ENCODE data around the gene RAB15. TPM values are rescaled to one million over a fixed set of nuclear protein-coding genes. Genes with fewer than 3 reads are reported as not detected.

RAB15 gene
- total RNA-seq, 3 donors from 2014 or later: 2.7 to 3.7 (median 3.5) TPM

DNA sequence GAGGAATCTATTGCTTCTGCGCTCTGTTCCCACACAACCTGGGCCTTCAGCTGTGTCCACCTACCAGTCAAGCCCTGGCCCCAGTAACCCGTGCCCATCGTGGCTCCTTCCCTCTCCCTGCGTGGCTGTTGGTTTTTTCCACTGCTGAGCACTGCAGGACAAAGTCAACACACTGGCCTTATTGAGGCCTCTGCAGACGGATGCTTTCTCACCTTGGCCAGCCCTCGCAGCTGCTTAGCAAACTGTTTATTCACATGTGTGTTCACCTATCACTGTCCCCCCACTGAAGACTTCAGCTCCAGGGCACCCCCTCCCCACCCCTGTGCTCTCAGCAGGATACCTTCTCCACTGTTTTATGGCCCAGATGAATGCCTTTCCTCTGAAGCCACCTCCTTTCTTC, 16.8 kb downstream of the RAB15 start:
- Mint-ChIP-seq H3K4me1 (ENCODE audit: low read depth) (peaks cover 2% of the 10 kb centered on the region), H3K9me3 (no peaks in the 10 kb centered on the region), H3K4me3 (no peak overlapping the region), H3K27me3 (ENCODE audit: low read depth) (no peaks in the 10 kb centered on the region), H3K36me3 (ENCODE audit: insufficient read depth) (peaks cover 7% of the 10 kb centered on the region)
- ATAC-seq: no peak
- no peak for DNase-seq

DNA sequence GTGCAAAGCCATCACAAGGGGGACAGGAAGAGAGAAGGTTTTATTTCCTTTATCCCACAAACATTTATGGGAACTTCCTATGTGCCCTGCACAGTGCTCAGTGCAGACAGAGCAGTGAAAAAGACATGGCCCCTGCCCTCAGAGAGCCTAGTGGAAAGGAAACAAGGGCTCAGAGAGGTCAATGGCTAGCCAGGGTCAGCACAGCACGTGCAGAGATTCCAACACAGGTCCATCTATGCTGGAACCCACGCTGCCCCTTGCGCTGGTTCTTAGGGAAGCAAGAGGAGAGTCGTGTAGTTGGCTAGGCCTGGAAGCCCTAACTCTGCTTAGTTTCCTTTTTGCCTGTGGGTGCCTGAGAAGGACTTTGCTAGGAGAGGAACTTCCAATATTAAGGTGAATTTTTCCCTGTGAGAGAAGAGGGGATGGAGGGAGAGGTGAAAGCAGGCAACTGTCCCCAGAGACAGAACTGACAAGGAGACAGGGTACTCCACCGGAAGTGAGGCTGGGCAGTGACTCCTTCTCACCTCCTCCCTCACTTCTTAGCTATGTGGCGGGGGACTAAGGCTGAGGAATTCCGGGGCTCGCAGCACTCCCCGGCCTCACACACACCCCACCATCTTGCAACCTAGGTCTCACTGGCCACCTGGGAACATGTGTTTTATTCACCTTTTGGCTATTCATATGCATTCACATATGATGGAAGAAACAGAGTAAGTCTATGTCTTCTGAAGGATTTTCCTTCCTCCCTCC, 17.5 kb downstream of the RAB15 start:
- no peak for DNase-seq
- Mint-ChIP-seq H3K9me3 (no peaks in the 10 kb centered on the region), H3K36me3 (ENCODE audit: insufficient read depth) (peaks cover 9% of the 10 kb centered on the region), H3K4me1 (ENCODE audit: low read depth) (peaks cover 2% of the 10 kb centered on the region), H3K27me3 (ENCODE audit: low read depth) (no peaks in the 10 kb centered on the region), H3K4me3 (no peak overlapping the region)
- no peak for ATAC-seq

DNA sequence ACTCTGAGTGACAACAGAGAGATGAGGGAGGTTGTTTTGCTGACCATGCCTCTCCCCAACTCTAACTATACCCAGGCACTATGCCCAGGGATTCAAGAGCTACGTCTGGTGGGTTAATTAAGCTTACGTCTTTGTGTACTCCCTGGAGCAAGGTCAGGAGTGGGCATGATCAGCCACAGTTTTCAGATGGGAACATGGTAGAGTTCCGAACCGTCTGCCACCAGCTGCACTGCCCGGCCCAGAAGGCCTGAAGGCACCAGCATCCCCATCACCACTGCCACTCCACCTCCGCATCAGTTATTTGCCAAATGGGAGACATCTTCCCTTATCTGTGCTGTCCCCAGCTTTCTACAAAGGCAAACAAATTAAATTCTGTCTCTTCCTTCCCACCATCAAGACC, 18.5 kb downstream of the RAB15 start:
- H3K4me1 Mint-ChIP-seq (ENCODE audit: low read depth): peaks cover 2% of the 10 kb centered on the region
- no peak overlapping the region for H3K4me3 Mint-ChIP-seq
- no peaks in the 10 kb centered on the region for H3K27me3 Mint-ChIP-seq (ENCODE audit: low read depth)
- DNase-seq: no peak
- no peaks in the 10 kb centered on the region for H3K9me3 Mint-ChIP-seq
- peaks cover 9% of the 10 kb centered on the region for H3K36me3 Mint-ChIP-seq (ENCODE audit: insufficient read depth)
- ATAC-seq: no peak

GRCh38 chr14:64953310-64953654, 18.9 kb downstream of the RAB15 start:
- Mint-ChIP-seq H3K4me1 (ENCODE audit: low read depth) (peaks cover 2% of the 10 kb centered on the region), H3K27me3 (ENCODE audit: low read depth) (no peaks in the 10 kb centered on the region), H3K36me3 (ENCODE audit: insufficient read depth) (peaks cover 9% of the 10 kb centered on the region), H3K4me3 (no peak overlapping the region), H3K9me3 (no peaks in the 10 kb centered on the region)
- ATAC-seq: no peak
- no peak for DNase-seq

- DNase-seq (no peak), ATAC-seq (peak; percentile 46 to 58)
- Mint-ChIP-seq H3K36me3 (ENCODE audit: insufficient read depth) (peaks cover 9% of the 10 kb centered on the region), H3K4me1 (ENCODE audit: low read depth) (peaks cover 2% of the 10 kb centered on the region), H3K9me3 (no peaks in the 10 kb centered on the region), H3K27me3 (ENCODE audit: low read depth) (no peaks in the 10 kb centered on the region), H3K4me3 (no peak overlapping the region)
These were observed 19.4 kb downstream of the RAB15 start for GRCh38 chr14:64952598-64953309.

- Mint-ChIP-seq H3K4me1 (ENCODE audit: low read depth) (peaks cover 2% of the 10 kb centered on the region), H3K27me3 (ENCODE audit: low read depth) (no peaks in the 10 kb centered on the region), H3K9me3 (no peaks in the 10 kb centered on the region), H3K4me3 (no peak overlapping the region), H3K36me3 (ENCODE audit: insufficient read depth) (peaks cover 9% of the 10 kb centered on the region)
- no peak for ATAC-seq
- DNase-seq: no peak
These were observed 20.4 kb downstream of the RAB15 start for GRCh38 chr14:64951724-64952123.

DNA sequence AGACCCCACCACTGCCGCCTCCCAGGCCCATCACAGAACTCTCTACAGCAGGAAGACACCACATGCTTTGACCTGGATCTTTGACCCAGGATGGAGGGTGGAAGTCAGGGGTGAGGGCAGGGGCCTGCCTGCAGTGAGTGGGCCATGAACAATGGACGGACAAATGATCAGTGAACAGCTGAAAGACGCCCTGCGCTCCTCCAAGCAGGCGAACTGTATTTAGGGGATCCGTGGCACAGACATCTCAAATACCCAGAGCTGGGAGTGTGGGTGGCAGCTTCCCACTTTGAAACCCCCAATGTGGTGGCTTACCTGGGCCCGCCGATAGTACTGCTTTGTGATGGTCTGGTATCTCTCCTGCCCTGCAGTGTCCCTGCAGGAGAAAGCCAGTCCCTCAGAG, 20.8 kb downstream of the RAB15 start:
- no peak for ATAC-seq
- no peak overlapping the region for H3K4me3 Mint-ChIP-seq
- no peaks in the 10 kb centered on the region for H3K9me3 Mint-ChIP-seq
- H3K36me3 Mint-ChIP-seq (ENCODE audit: insufficient read depth): peaks cover 9% of the 10 kb centered on the region
- H3K27me3 Mint-ChIP-seq (ENCODE audit: low read depth): no peaks in the 10 kb centered on the region
- H3K4me1 Mint-ChIP-seq (ENCODE audit: low read depth): peaks cover 6% of the 10 kb centered on the region
- no peak for DNase-seq

DNA sequence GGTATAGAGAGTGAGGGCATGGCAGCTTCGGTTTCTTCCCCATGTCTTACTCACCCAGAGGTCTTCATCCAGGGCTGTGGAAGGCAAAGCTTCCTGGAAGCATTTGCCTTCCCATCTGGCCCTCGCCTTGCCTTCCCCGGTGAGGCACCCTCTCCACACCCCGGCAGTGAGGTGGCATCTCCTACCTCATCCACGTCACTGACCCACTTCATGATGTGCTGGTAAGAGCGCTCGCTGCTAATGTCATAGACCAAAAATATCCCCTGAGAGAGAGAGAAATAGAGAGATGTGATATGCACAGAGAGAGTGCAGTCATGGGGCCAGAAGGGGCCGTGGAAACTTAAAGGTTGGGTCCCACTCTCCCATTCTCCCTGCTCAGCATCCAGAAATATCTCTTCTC, 21.2 kb downstream of the RAB15 start:
- peaks cover 6% of the 10 kb centered on the region for H3K4me1 Mint-ChIP-seq (ENCODE audit: low read depth)
- DNase-seq: no peak
- H3K4me3 Mint-ChIP-seq: no peak overlapping the region
- peaks cover 9% of the 10 kb centered on the region for H3K36me3 Mint-ChIP-seq (ENCODE audit: insufficient read depth)
- no peak for ATAC-seq
- no peaks in the 10 kb centered on the region for H3K9me3 Mint-ChIP-seq
- no peaks in the 10 kb centered on the region for H3K27me3 Mint-ChIP-seq (ENCODE audit: low read depth)

DNA sequence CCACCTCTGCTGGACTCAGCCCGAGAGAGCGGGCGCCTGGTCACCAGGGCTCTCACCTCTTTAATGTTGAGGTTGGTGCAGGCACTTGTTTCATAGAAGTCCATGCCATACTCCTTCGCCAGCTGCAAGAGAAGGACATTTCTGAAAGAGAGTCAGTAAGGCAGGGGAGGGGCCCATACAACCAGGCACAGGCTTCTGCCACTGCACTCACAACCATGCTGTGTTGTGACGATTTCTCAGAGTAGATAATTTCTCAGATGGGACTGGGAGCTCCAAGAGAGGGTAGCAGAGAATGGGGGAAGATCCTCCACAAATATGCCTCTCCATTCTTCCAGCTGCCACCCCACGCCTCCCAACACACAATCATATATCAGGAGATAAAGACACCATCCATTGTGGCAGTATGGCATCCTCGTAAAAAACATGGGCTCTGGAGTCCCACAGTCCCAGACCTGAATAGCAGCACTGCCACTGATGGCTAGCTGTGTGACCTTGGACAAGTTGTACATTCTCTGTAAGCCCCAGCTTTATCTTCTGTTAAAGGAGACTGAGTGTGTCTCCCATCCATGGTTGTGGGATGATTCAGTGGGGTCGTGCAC, 23.4 kb downstream of the RAB15 start:
- peaks cover 20% of the 10 kb centered on the region for H3K36me3 Mint-ChIP-seq (ENCODE audit: insufficient read depth)
- H3K27me3 Mint-ChIP-seq (ENCODE audit: low read depth): no peaks in the 10 kb centered on the region
- H3K4me1 Mint-ChIP-seq (ENCODE audit: low read depth): peaks cover 16% of the 10 kb centered on the region
- H3K4me3 Mint-ChIP-seq: no peak overlapping the region
- no peak for DNase-seq
- no peaks in the 10 kb centered on the region for H3K9me3 Mint-ChIP-seq
- ATAC-seq: no peak

- Mint-ChIP-seq H3K9me3 (no peaks in the 10 kb centered on the region), H3K4me3 (no peak overlapping the region), H3K36me3 (ENCODE audit: insufficient read depth) (peaks cover 20% of the 10 kb centered on the region), H3K27me3 (ENCODE audit: low read depth) (no peaks in the 10 kb centered on the region), H3K4me1 (ENCODE audit: low read depth) (peaks cover 23% of the 10 kb centered on the region)
- DNase-seq (no peak), ATAC-seq (no peak)
These were observed 24.2 kb downstream of the RAB15 start for GRCh38 chr14:64947710-64948611.

DNA sequence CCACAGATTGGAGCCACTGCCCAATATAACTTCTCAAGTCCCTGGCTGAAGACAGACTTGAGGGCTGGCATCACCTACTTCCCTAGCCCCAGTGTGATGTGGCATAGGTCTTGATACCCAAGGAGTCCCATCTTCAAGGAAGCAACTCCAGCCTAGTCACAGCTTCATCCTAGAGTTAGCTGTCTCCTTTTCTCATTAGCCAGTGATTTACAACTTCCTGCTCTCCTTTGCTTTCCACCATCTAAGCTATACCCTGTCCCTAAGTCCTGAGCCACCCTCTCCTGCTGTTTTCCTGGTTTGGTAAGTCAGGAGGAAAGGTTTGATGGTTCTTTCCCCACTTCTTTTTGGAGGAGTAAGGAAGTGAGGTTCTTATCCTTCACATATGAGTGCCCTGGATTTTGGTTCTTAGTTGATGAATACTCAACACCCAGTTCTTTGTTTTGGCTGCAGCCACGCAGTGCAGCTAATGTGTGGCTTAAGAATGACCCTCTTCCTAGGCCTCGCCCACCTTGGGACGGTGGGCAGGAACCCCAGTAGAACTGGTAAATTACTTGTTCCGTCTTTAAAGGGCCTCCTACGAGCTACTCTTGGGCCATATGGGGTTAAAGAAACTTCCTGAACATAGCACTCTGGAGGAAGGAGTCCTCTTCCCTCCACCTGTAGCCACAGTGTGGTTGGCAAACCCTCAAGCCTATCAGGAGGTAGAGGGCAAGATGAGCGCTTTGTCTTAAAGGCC, 25.7 kb downstream of the RAB15 start:
- peaks cover 21% of the 10 kb centered on the region for H3K36me3 Mint-ChIP-seq (ENCODE audit: insufficient read depth)
- no peak for ATAC-seq
- H3K4me3 Mint-ChIP-seq: no peak overlapping the region
- H3K27me3 Mint-ChIP-seq (ENCODE audit: low read depth): no peaks in the 10 kb centered on the region
- DNase-seq: no peak
- H3K9me3 Mint-ChIP-seq: no peaks in the 10 kb centered on the region
- H3K4me1 Mint-ChIP-seq (ENCODE audit: low read depth): peaks cover 25% of the 10 kb centered on the region

DNA sequence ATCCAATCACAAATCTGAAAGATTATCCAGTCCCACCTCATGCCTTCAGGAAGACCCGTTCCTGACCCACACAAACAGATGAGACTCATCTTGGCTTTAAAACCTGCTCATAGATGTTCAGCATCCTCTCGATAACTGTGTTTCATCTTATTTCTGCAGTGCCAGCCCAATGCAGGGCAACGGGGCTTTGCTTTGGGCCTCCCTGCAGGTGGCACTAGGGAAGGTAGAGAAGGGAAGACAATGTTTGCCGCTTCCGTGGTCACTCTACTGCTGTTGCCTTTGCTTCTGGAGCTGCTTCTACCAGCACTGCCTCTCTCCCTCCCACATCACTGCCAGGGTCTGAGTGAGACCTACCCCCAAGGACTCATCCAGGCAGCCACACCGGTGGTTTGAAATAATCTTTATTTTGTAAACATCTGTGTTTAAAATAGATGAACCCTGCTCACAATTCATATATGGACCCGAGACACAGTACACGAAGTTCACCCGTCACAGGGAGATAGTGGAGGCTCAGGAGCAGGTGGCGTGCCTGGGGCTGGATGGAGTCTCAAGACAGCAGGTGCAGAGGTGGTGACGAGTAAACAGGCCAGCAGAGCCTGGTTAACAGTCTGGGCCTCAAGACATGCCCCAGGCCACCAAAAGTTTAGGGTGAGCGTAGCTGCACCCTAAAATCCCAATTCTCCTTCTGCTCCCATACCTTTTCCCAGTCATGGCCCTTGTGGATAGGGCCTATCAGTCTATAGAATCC, 26.5 kb downstream of the RAB15 start:
- DNase-seq (no peak), ATAC-seq (no peak)
- no peak overlapping the region for H3K4me3 Mint-ChIP-seq
- H3K9me3 Mint-ChIP-seq: no peaks in the 10 kb centered on the region
- no peaks in the 10 kb centered on the region for H3K27me3 Mint-ChIP-seq (ENCODE audit: low read depth)
- H3K36me3 Mint-ChIP-seq (ENCODE audit: insufficient read depth): peaks cover 17% of the 10 kb centered on the region
- H3K4me1 Mint-ChIP-seq (ENCODE audit: low read depth): peaks cover 29% of the 10 kb centered on the region

DNA sequence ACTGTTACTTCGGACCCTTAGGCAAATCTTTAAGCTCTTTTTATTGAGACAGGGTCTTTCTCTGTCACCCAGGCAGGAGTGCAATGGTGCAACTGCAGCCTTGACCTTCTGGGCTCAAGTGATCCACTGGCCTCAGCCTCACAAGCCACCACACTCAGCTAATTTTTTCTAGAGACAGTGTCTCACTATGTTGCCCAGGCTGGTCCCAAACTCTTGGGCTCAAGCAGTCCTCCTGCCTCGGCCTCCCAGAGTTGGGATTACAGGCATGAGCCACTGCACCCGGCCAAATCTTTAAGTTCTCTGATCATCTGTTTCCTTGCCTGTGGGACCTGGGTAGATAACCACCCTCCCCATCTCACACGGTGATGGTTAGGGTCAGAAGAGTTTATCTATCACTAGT, 27.3 kb downstream of the RAB15 start:
- ATAC-seq: no peak
- Mint-ChIP-seq H3K9me3 (no peaks in the 10 kb centered on the region), H3K27me3 (ENCODE audit: low read depth) (no peaks in the 10 kb centered on the region)

More for the DNA sequence above, 27.3 kb downstream of the RAB15 start:
- peaks cover 34% of the 10 kb centered on the region for H3K4me1 Mint-ChIP-seq (ENCODE audit: low read depth)
- DNase-seq: no peak
- no peak overlapping the region for H3K4me3 Mint-ChIP-seq
- peaks cover 22% of the 10 kb centered on the region for H3K36me3 Mint-ChIP-seq (ENCODE audit: insufficient read depth)

Measured in activated T-cell treated with anti-CD3 and anti-CD28 coated beads, Interleukin-2, amount 50 U/mL, for 4 hours (primary cell).